Parathyroid adenoma (tissue), 2 donors: ENCODE results near the gene BUB1.

ENCODE experiments used
- H2AFZ ChIP-seq: fragments of 300-600 bp; sonication (generic); one replicate; pipeline ENCODE4 v1.7.0; 2017; ENCODE audit warnings: antibody characterized with exemption, mild to moderate bottlenecking
- H3K27ac ChIP-seq: fragments of 300-600 bp; sonication (generic); one replicate; pipeline ENCODE4 v1.7.0; 2017
- H3K27me3 ChIP-seq: fragments of 300-600 bp; sonication (generic); one replicate; pipeline ENCODE4 v1.7.0; 2017; ENCODE audit warnings: low read length; ENCODE audit not compliant: control insufficient read depth, insufficient read depth
- H3K36me3 ChIP-seq: fragments of 300-600 bp; sonication (generic); one replicate; pipeline ENCODE4 v1.7.0; 2017; ENCODE audit warnings: low read length; ENCODE audit not compliant: control insufficient read depth, insufficient read depth
- H3K4me1 ChIP-seq: fragments of 300-600 bp; sonication (generic); one replicate; pipeline ENCODE4 v1.7.0; 2017; ENCODE audit warnings: control low read depth
- H3K4me2 ChIP-seq: fragments of 300-600 bp; sonication (generic); one replicate; pipeline ENCODE4 v1.7.0; 2017; ENCODE audit warnings: low read length
- H3K4me3 ChIP-seq: fragments of 300-600 bp; sonication (generic); one replicate; pipeline ENCODE4 v1.7.0; 2017; ENCODE audit warnings: low read depth, low read length
- H3K79me2 ChIP-seq: fragments of 300-600 bp; sonication (generic); one replicate; pipeline ENCODE4 v1.7.0; 2017; ENCODE audit warnings: control low read depth
- H3K9ac ChIP-seq: fragments of 300-600 bp; sonication (generic); one replicate; pipeline ENCODE4 v1.7.0; 2017; ENCODE audit warnings: mild to moderate bottlenecking
- H3K9me3 ChIP-seq: fragments of 300-600 bp; sonication (generic); one replicate; pipeline ENCODE4 v1.7.0; 2017; ENCODE audit warnings: low read length; ENCODE audit not compliant: control insufficient read depth
- TF ChIP-seq, protein P1 (sequence below): fragments of 300-600 bp; sonication (generic); IDR thresholded peaks from one replicate; pipeline ENCODE4 v1.7.0; 2017; ENCODE audit warnings: antibody characterized with exemption, mild to moderate bottlenecking
- donor health status: primary hyperparathyroidism.

Gene BUB1

DNA sequence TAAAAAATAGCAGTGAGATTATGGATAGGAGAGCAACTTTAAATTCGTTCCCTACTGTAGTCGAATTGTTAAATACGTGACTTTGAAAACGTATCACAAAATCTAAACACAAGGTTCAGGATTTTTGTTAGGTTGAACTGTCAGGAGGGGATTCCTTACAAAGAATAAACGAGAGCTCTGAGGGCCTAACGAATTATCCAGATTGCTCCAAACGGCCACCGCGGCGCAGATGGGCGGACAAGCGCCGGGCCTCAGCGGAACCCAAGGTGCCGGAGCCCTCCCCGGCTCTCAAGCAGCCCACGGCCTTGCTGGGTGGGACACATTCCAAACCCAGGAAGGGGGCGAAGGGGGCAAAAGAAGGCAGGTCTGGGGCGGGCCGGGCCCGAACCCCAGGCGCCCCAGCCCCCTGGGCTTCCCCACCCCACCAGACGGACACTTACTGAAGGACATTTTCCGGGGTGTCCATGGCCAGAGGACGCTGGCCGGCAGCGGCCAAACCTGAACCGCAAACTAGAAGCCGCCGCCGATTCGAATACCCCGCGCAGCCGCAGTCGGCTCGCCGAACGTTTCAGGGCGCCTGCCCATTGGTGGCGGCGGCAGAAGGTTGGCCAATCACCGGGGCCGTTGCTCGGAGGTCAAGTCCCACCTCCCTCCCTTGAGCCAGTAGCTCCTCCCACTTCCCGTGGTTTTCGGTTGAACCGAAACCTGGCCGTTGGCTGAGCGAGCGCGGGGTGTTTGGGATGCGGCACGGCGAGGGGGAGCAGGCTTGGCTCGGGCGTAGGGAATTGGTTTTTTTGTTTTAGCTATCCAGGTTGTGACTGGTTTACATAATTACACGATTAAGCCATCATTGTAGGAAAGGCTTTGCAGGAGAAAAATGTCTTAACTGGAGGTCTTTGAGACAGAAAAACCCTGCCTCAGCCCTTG, at the start of gene BUB1:
Gene BUB1 (minus strand): TSS at position 534 of the 927 bp plus-strand sequence. CDS start 68 bp downstream, at position 466.
- Histone ChIP-seq H3K4me1 (peaks cover 6% of the 10 kb centered on the region), H3K27ac (peak within 1 kb of the TSS; percentile 87), H3K36me3 (no peaks in the 10 kb centered on the region), H3K27me3 (no peaks in the 10 kb centered on the region), H3K79me2 (no peaks in the 10 kb centered on the region), H3K4me2 (peak within 1 kb of the TSS; percentile 91), H3K9ac (peak within 1 kb of the TSS; percentile 25), H2AFZ (peak within 1 kb of the TSS; percentile 89), H3K9me3 (no peaks in the 10 kb centered on the region), H3K4me3 (peak within 1 kb of the TSS; percentile 96)
- TF ChIP-seq, protein P1, sequence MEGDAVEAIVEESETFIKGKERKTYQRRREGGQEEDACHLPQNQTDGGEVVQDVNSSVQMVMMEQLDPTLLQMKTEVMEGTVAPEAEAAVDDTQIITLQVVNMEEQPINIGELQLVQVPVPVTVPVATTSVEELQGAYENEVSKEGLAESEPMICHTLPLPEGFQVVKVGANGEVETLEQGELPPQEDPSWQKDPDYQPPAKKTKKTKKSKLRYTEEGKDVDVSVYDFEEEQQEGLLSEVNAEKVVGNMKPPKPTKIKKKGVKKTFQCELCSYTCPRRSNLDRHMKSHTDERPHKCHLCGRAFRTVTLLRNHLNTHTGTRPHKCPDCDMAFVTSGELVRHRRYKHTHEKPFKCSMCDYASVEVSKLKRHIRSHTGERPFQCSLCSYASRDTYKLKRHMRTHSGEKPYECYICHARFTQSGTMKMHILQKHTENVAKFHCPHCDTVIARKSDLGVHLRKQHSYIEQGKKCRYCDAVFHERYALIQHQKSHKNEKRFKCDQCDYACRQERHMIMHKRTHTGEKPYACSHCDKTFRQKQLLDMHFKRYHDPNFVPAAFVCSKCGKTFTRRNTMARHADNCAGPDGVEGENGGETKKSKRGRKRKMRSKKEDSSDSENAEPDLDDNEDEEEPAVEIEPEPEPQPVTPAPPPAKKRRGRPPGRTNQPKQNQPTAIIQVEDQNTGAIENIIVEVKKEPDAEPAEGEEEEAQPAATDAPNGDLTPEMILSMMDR = no peak

DNA sequence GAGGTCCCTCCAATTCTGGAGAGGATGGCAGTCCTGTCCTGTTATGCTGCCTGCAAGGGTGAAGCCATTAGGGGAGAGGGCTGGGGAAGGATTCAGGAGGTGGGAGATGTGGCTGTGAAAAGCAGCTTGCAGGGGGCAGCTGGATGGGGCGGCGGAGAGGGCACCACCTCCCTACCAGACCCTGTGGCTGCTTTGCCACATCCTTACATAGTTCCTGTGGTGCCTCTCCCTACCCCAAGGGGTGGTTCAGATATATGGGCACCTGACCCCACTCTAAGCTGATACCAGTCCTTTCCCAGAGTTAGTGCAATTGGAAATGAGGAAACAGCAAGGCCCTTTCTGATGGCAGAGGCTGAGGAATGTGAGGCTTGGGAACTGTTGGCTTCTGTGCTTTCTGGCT, 48.4 kb upstream of the BUB1 start:
- H3K9me3 ChIP-seq = no peaks in the 10 kb centered on the region
- no peaks in the 10 kb centered on the region for H3K79me2 ChIP-seq
- no peak overlapping the region for H3K27ac ChIP-seq
- H3K36me3 ChIP-seq = no peaks in the 10 kb centered on the region
- no peak overlapping the region for H2AFZ ChIP-seq
- no peak overlapping the region for H3K4me2 ChIP-seq
- TF ChIP-seq, protein P1 = no peak
- H3K4me3 ChIP-seq = no peak overlapping the region
- H3K27me3 ChIP-seq = no peaks in the 10 kb centered on the region
- no peak overlapping the region for H3K9ac ChIP-seq
- H3K4me1 ChIP-seq = no peaks in the 10 kb centered on the region

DNA sequence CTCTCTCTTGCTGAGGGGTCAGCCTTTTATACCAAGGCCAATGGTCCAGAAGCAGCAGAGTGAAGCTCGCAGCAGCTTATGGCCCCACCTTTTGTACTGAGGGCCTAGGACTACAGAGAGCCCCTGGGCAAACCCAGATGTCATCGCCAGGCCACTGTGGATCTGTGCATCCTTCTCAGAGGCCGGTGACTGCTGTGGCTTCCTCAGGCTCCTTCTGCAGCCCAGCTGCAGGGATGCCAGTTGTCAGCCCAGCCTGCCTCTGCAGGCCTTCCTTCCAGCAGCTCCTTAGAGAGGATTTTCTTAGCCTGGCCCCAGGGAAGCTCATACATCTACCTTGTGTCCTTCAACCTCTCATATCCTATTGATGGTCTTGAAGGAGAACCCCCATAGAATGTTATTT, 48.0 kb upstream of the BUB1 start:
- H3K36me3 ChIP-seq = no peaks in the 10 kb centered on the region
- H3K4me1 ChIP-seq = no peaks in the 10 kb centered on the region
- TF ChIP-seq, protein P1 = no peak
- H3K4me2 ChIP-seq = no peak overlapping the region
- no peak overlapping the region for H2AFZ ChIP-seq
- no peak overlapping the region for H3K27ac ChIP-seq
- no peak overlapping the region for H3K4me3 ChIP-seq
- no peaks in the 10 kb centered on the region for H3K79me2 ChIP-seq
- H3K9me3 ChIP-seq = no peaks in the 10 kb centered on the region
- no peaks in the 10 kb centered on the region for H3K27me3 ChIP-seq
- H3K9ac ChIP-seq = no peak overlapping the region

DNA sequence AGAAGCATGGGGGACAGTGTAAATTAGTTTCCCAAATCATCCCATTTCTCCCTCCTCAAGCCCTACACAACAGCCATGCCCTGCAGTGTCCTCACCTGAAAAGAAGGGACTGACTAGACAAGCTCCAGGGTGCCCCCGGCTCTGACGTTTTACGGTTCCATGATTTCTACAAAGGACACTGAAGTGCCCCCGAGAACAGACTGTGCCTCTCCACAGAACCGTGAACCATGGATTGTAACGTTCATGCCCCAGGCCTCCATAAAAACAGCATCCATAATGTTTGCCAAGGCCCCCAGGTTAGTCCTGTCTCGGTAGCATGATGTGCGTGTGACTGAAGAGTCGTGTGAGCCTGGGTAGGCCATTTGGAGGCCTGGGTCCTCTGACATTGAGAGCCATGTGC, 47.5 kb upstream of the BUB1 start:
- TF ChIP-seq, protein P1 = no peak
- H3K36me3 ChIP-seq = no peaks in the 10 kb centered on the region
- no peak overlapping the region for H2AFZ ChIP-seq
- H3K9ac ChIP-seq = no peak overlapping the region
- H3K27me3 ChIP-seq = no peaks in the 10 kb centered on the region
- H3K27ac ChIP-seq = no peak overlapping the region
- no peaks in the 10 kb centered on the region for H3K9me3 ChIP-seq
- H3K79me2 ChIP-seq = no peaks in the 10 kb centered on the region
- no peak overlapping the region for H3K4me2 ChIP-seq
- no peaks in the 10 kb centered on the region for H3K4me1 ChIP-seq
- no peak overlapping the region for H3K4me3 ChIP-seq
